ENCODE measurements around the gene LRCH3. TPM values are rescaled to one million over a fixed set of nuclear protein-coding genes. Genes with fewer than 3 reads are reported as not detected.

The LRCH3 gene
- total RNA-seq, 1 experiment from 2014 or later, result 71.8 TPM

- Histone ChIP-seq H3K27ac (ENCODE audit: low read depth, low read length, poor library complexity, severe bottlenecking) (no peak overlapping the region), H3K4me3 (ENCODE audit: low read depth, low read length, poor library complexity, severe bottlenecking) (no peak overlapping the region), H3K9me3 (ENCODE audit: low read depth, low read length, poor library complexity, severe bottlenecking) (no peaks in the 10 kb centered on the region), H3K4me1 (ENCODE audit: insufficient read depth, low read length, poor library complexity, severe bottlenecking) (no peaks in the 10 kb centered on the region), H3K36me3 (ENCODE audit: insufficient read depth, low read length, poor library complexity, severe bottlenecking) (peaks cover 10% of the 10 kb centered on the region), H3K27me3 (replicated peaks; ENCODE audit: insufficient read depth, low read depth, low read length, poor library complexity) (no peaks in the 10 kb centered on the region)
- POLR2A ChIA-PET (ENCODE audit: low non-redundant PET), result no interaction called here
- intact Hi-C loops (cut with micrococcal nuclease; ENCODE audit: unreplicated experiment), result no loop called here
- BruUV-seq (replicated peaks), result no TSS peak
- no peak for DNase-seq (ENCODE audit: low spot score)
- CTCF ChIA-PET, result no interaction called here
- TF ChIP-seq EZH2 (IDR thresholded peaks at IDR 0.05; ENCODE audit: borderline replicate concordance, low read depth, low read length, poor library complexity, severe bottlenecking) (no peak), CTCF (conservative IDR thresholded peaks at IDR 0.05; ENCODE audit: low read depth, low read length) (no peak)
Measured at GRCh38 chr3:197758512-197758911, 32.5 kb upstream of the LRCH3 start.

- Histone ChIP-seq H3K4me3 (ENCODE audit: low read depth, low read length, poor library complexity, severe bottlenecking) (no peak overlapping the region), H3K36me3 (ENCODE audit: insufficient read depth, low read length, poor library complexity, severe bottlenecking) (peaks cover 30% of the 10 kb centered on the region), H3K9me3 (ENCODE audit: low read depth, low read length, poor library complexity, severe bottlenecking) (no peaks in the 10 kb centered on the region), H3K27ac (ENCODE audit: low read depth, low read length, poor library complexity, severe bottlenecking) (no peak overlapping the region), H3K27me3 (replicated peaks; ENCODE audit: insufficient read depth, low read depth, low read length, poor library complexity) (no peaks in the 10 kb centered on the region), H3K4me1 (ENCODE audit: insufficient read depth, low read length, poor library complexity, severe bottlenecking) (no peaks in the 10 kb centered on the region)
- intact Hi-C loops (cut with micrococcal nuclease; ENCODE audit: unreplicated experiment), result no loop called here
- TF ChIP-seq EZH2 (IDR thresholded peaks at IDR 0.05; ENCODE audit: borderline replicate concordance, low read depth, low read length, poor library complexity, severe bottlenecking) (no peak), CTCF (conservative IDR thresholded peaks at IDR 0.05; ENCODE audit: low read depth, low read length) (no peak)
- ChIA-PET POLR2A (ENCODE audit: low non-redundant PET) (no interaction called here), CTCF (no interaction called here)
- BruUV-seq (replicated peaks), result no TSS peak
- no peak for DNase-seq (ENCODE audit: low spot score)
Measured at GRCh38 chr3:197761784-197762183, 29.3 kb upstream of the LRCH3 start.

DNA sequence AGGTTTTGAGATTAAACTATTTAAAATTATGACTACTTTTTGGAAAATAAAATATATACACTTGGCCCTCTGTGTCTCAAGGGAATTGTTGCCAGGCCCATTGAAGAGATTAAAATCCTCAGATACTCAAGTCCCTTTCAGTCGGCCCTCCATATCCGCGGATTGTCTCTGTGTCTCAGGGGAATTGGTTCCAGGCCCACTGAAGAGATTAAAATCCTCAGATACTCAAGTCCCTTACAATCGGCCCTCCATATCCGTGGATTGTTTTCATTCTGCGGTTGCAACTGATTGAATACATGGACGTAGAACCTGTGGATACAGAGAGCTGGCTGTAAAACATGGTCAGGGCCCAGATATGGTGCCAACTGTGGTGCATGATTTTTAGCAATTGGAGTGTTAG lies 15.7 kb upstream of the LRCH3 start:
- no TSS peak for BruUV-seq (replicated peaks)
- H3K27ac ChIP-seq (ENCODE audit: low read depth, low read length, poor library complexity, severe bottlenecking), result no peak overlapping the region
- POLR2A ChIA-PET (ENCODE audit: low non-redundant PET), result no interaction called here
- no peak for TF ChIP-seq EZH2 (IDR thresholded peaks at IDR 0.05; ENCODE audit: borderline replicate concordance, low read depth, low read length, poor library complexity, severe bottlenecking)
- TF ChIP-seq CTCF (conservative IDR thresholded peaks at IDR 0.05; ENCODE audit: low read depth, low read length), result no peak
- no peak overlapping the region for H3K4me3 ChIP-seq (ENCODE audit: low read depth, low read length, poor library complexity, severe bottlenecking)
- CTCF ChIA-PET, result no interaction called here
- H3K36me3 ChIP-seq (ENCODE audit: insufficient read depth, low read length, poor library complexity, severe bottlenecking), result peaks cover 74% of the 10 kb centered on the region
- no peaks in the 10 kb centered on the region for H3K9me3 ChIP-seq (ENCODE audit: low read depth, low read length, poor library complexity, severe bottlenecking)
- H3K27me3 ChIP-seq (replicated peaks; ENCODE audit: insufficient read depth, low read depth, low read length, poor library complexity), result no peaks in the 10 kb centered on the region
- H3K4me1 ChIP-seq (ENCODE audit: insufficient read depth, low read length, poor library complexity, severe bottlenecking), result peaks cover 7% of the 10 kb centered on the region
- intact Hi-C loops (cut with micrococcal nuclease; ENCODE audit: unreplicated experiment), result no loop called here
- peak; percentile 76 for DNase-seq (ENCODE audit: low spot score)

All from A673 (cell line).